HEK293 (cell line): Measurements from ENCODE around the gene SCAMP2.
A peak's percentile ranks its signal among the peaks of the same experiment; 100 is the strongest.

Experiments
- CTCF ChIA-PET: fragments of 350-600 bp; formaldehyde crosslinking; extraction: SDS; loops from one replicate; lab custom pipeline; 2021; ENCODE audit warnings: antibody characterized with exemption; lab: Yijun Ruan, JAX
- POLR2A ChIA-PET: fragments of 300-600 bp; formaldehyde crosslinking; extraction: SDS; loops from one replicate; lab custom pipeline; 2020; ENCODE audit warnings: antibody characterized with exemption, inconsistent platforms; lab: Yijun Ruan, JAX
- H3K27ac ChIP-seq: fragments of 200-500 bp; sonication (Bioruptor generic); 2 replicates; pipeline ENCODE4 v1.5.1; 2014; ENCODE audit warnings: low read depth, low read length, control low read depth, inconsistent platforms; ENCODE audit errors: extremely low read depth
- H3K36me3 ChIP-seq, 2 experiments: fragments of 200-500 bp in 1 of 2; sonication (Bioruptor generic) in 1 of 2; 1 replicate in 1 of 2; 2 replicates in 1 of 2; pipeline ENCODE4 v1.5.1; 2014 to 2017; ENCODE audit warnings: inconsistent platforms in 2 of 2, low read length in 2 of 2; ENCODE audit not compliant: control insufficient read depth in 2 of 2, insufficient read depth in 1 of 2
- H3K4me1 ChIP-seq: fragments of 200-500 bp; sonication (Bioruptor generic); 2 replicates; pipeline ENCODE4 v1.5.1; 2014; ENCODE audit warnings: mild to moderate bottlenecking, low read length, inconsistent platforms; ENCODE audit not compliant: control insufficient read depth, insufficient read depth
- H3K4me3 ChIP-seq: 2 replicates; pipeline ENCODE4 v1.5.1; 2011; ENCODE audit warnings: low read depth, mild to moderate bottlenecking, control low read depth, low read length, moderate library complexity
- H3K9me3 ChIP-seq: fragments of 200-500 bp; sonication (Bioruptor generic); 2 replicates; pipeline ENCODE4 v1.5.1; 2014; ENCODE audit warnings: low read depth, low read length, inconsistent platforms; ENCODE audit not compliant: control insufficient read depth, insufficient read depth
- GLIS1 ChIP-seq: fragments of 450-650 bp; formaldehyde crosslinking; IDR thresholded peaks from 2 replicates; pipeline ENCODE4 v1.5.1; 2016; ENCODE audit warnings: missing biosample characterization, missing genetic modification characterization
- HOXA7 ChIP-seq: sonication (generic); formaldehyde crosslinking; IDR thresholded peaks from 2 replicates; pipeline ENCODE4 v1.8.1; 2022; ENCODE audit warnings: missing genetic modification reagents, borderline replicate concordance
- KLF1 ChIP-seq: fragments of 450-650 bp; formaldehyde crosslinking; IDR thresholded peaks from 2 replicates; pipeline ENCODE4 v1.5.1; 2016; ENCODE audit warnings: missing biosample characterization, missing genetic modification characterization
- KLF8 ChIP-seq: fragments of 450-650 bp; formaldehyde crosslinking; IDR thresholded peaks from 2 replicates; pipeline ENCODE4 v1.5.1; 2016; ENCODE audit warnings: missing biosample characterization, missing genetic modification characterization
- MEIS1 ChIP-seq: sonication (generic); formaldehyde crosslinking; IDR thresholded peaks from 2 replicates; pipeline ENCODE4 v1.8.1; 2022; ENCODE audit warnings: missing genetic modification reagents, mild to moderate bottlenecking, borderline replicate concordance
- SCRT1 ChIP-seq: fragments of 450-650 bp; formaldehyde crosslinking; IDR thresholded peaks from 2 replicates; pipeline ENCODE4 v1.5.1; 2016; ENCODE audit warnings: missing biosample characterization, missing genetic modification characterization, borderline replicate concordance
- YY1 ChIP-seq: fragments of 450-650 bp; formaldehyde crosslinking; IDR thresholded peaks from 2 replicates; pipeline ENCODE4 v1.5.1; 2018; ENCODE audit warnings: missing biosample characterization, missing genetic modification characterization
- ZBTB8A ChIP-seq: fragments of 450-650 bp; formaldehyde crosslinking; IDR thresholded peaks from 2 replicates; pipeline ENCODE4 v1.5.1; 2016; ENCODE audit warnings: missing biosample characterization, missing genetic modification characterization
- ZEB2 ChIP-seq: fragments of 450-650 bp; formaldehyde crosslinking; IDR thresholded peaks from 2 replicates; pipeline ENCODE4 v1.5.1; 2016; ENCODE audit warnings: missing biosample characterization, missing genetic modification characterization
- ZFP37 ChIP-seq: fragments of 450-650 bp; formaldehyde crosslinking; IDR thresholded peaks from 2 replicates; pipeline ENCODE4 v1.5.1; 2016; ENCODE audit warnings: missing biosample characterization, missing genetic modification characterization
- ZFP41 ChIP-seq: fragments of 450-650 bp; formaldehyde crosslinking; IDR thresholded peaks from 2 replicates; pipeline ENCODE4 v1.5.1; 2016; ENCODE audit warnings: missing biosample characterization, missing genetic modification characterization, borderline replicate concordance
- ZNF133 ChIP-seq: fragments of 450-650 bp; formaldehyde crosslinking; IDR thresholded peaks from 2 replicates; pipeline ENCODE4 v1.5.1; 2016; ENCODE audit warnings: missing biosample characterization, missing genetic modification characterization
- ZNF335 ChIP-seq: fragments of 450-650 bp; formaldehyde crosslinking; conservative IDR thresholded peaks from 2 replicates; pipeline ENCODE4 v1.5.1; 2016; ENCODE audit warnings: missing biosample characterization, missing genetic modification characterization
- ZNF394 ChIP-seq: fragments of 450-650 bp; formaldehyde crosslinking; IDR thresholded peaks from 2 replicates; pipeline ENCODE4 v1.5.1; 2016; ENCODE audit warnings: missing biosample characterization, missing genetic modification characterization, mild to moderate bottlenecking, moderate library complexity, borderline replicate concordance
- ZNF426 ChIP-seq: fragments of 450-650 bp; formaldehyde crosslinking; IDR thresholded peaks from 2 replicates; pipeline ENCODE4 v1.5.1; 2017; ENCODE audit warnings: missing biosample characterization, missing genetic modification characterization, mild to moderate bottlenecking, inconsistent platforms, moderate library complexity
- ZNF548 ChIP-seq: fragments of 450-650 bp; formaldehyde crosslinking; IDR thresholded peaks from 2 replicates; pipeline ENCODE4 v1.5.1; 2016; ENCODE audit warnings: missing biosample characterization, missing genetic modification characterization
- ZNF549 ChIP-seq: fragments of 450-650 bp; IDR thresholded peaks from 2 replicates; pipeline ENCODE4 v1.5.1; 2018; ENCODE audit warnings: missing biosample characterization, missing genetic modification characterization, mild to moderate bottlenecking, inconsistent platforms, moderate library complexity
- ZNF555 ChIP-seq: fragments of 450-650 bp; formaldehyde crosslinking; conservative IDR thresholded peaks from 2 replicates; pipeline ENCODE4 v1.5.1; 2017; ENCODE audit warnings: missing biosample characterization, mild to moderate bottlenecking, missing genetic modification characterization, inconsistent platforms
- ZNF571 ChIP-seq: fragments of 450-650 bp; formaldehyde crosslinking; IDR thresholded peaks from 2 replicates; pipeline ENCODE4 v1.5.0; 2017; ENCODE audit warnings: missing biosample characterization, missing genetic modification characterization
- ZNF600 ChIP-seq: fragments of 450-650 bp; formaldehyde crosslinking; IDR thresholded peaks from 2 replicates; pipeline ENCODE4 v1.5.1; 2016; ENCODE audit warnings: missing biosample characterization, missing genetic modification characterization
- ZNF792 ChIP-seq: fragments of 450-650 bp; formaldehyde crosslinking; IDR thresholded peaks from 2 replicates; pipeline ENCODE4 v1.5.1; 2016; ENCODE audit warnings: missing biosample characterization, missing genetic modification characterization
- ZSCAN30 ChIP-seq: fragments of 450-650 bp; IDR thresholded peaks from 2 replicates; pipeline ENCODE4 v1.5.1; 2018; ENCODE audit warnings: missing biosample characterization, mild to moderate bottlenecking, missing genetic modification characterization, moderate library complexity
- ZXDB ChIP-seq: fragments of 450-650 bp; formaldehyde crosslinking; IDR thresholded peaks from 2 replicates; pipeline ENCODE4 v1.5.1; 2016; ENCODE audit warnings: missing biosample characterization, missing genetic modification characterization
- TF ChIP-seq, protein P1 (sequence below): fragments of 450-650 bp; formaldehyde crosslinking; IDR thresholded peaks from 2 replicates; pipeline ENCODE4 v1.5.1; 2016; ENCODE audit warnings: missing biosample characterization, missing genetic modification characterization, borderline replicate concordance
- TF ChIP-seq, protein P2 (sequence below): fragments of 450-650 bp; formaldehyde crosslinking; IDR thresholded peaks from 2 replicates; pipeline ENCODE4 v1.5.1; 2016; ENCODE audit warnings: missing biosample characterization, missing genetic modification characterization
- TF ChIP-seq, protein P3 (sequence below): fragments of 450-650 bp; formaldehyde crosslinking; IDR thresholded peaks from 2 replicates; pipeline ENCODE4 v1.5.1; 2016; ENCODE audit warnings: missing biosample characterization, missing genetic modification characterization
- TF ChIP-seq, protein P4 (sequence below): sonication (generic); formaldehyde crosslinking; IDR thresholded peaks from 2 replicates; pipeline ENCODE4 v1.8.1; 2022; ENCODE audit warnings: mild to moderate bottlenecking, moderate library complexity, missing genetic modification reagents
- TF ChIP-seq, protein P5 (sequence below): fragments of 450-650 bp; formaldehyde crosslinking; IDR thresholded peaks from 2 replicates; pipeline ENCODE4 v1.5.1; 2016; ENCODE audit warnings: missing biosample characterization, missing genetic modification characterization

The SCAMP2 gene

DNA sequence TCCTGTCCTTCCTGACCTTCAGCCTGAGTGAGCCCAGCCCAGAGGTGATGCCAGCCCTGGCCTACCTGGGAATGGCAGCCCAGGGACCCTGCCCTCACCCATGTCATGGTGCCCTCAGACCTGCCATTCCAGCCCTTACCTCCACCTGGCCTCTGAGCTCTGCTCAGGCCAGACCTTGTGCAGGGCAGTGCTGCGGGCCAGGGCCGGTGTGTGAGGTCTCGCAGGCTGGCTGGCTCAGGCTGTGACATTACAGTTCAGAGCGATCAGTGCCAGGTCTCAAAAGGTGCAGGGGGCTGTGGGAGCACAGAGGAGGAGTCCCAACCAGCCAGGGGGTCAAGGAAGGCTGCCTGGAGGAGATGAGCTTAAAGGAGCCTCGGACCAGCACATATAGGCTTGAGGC is 53.1 kb downstream of the SCAMP2 start:
- ChIA-PET CTCF (interaction anchor here (1.3 to 4.1 kb wide), 5 partner anchors 12 to 82 kb away, joined by 4 to 21 read pairs (median 8); no protein-coding TSS in a partner anchor), POLR2A (no interaction called here)
- no peaks in the 10 kb centered on the region for H3K4me1 ChIP-seq

DNA sequence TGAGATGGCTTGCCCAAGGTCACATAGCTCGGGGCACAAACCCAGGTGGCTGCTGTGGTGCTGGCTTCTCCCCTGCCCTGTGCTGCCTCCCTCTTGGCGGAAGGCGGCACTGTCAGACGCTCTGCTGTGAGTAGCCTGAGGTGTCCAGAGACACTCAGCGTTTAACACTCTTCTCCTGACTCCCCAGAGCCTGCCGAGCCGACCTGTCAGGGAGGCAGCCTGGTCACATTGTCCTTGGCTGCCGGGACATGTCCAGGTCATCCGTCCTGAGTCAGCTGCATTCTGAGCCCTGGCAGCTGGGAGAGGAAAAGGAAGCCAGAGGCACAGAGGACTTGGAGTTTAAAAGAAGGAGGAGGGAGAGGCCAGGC is 55.8 kb downstream of the SCAMP2 start:
- Histone ChIP-seq H3K4me3 (no peak overlapping the region), H3K4me1 (no peaks in the 10 kb centered on the region), H3K9me3 (no peaks in the 10 kb centered on the region), H3K36me3 (no peaks in the 10 kb centered on the region), H3K27ac (no peak overlapping the region)
- POLR2A ChIA-PET = interaction anchor here (0.7 kb wide), 2 partner anchors 13 to 212 kb away, joined by 3 to 5 read pairs; no protein-coding TSS in a partner anchor
- CTCF ChIA-PET = interaction anchor here (0.6 to 4.1 kb wide), 7 partner anchors 9 to 133 kb away, joined by 3 to 21 read pairs (median 4); partner anchors contain the start of gene CPLX3
- TF ChIP-seq ZNF549 (tag by site-specific recombination) (no peak), ZEB2 (tag by site-specific recombination) (no peak), SCRT1 (tag by site-specific recombination) (no peak), YY1 (tag by site-specific recombination) (no peak), ZFP37 (tag by site-specific recombination) (no peak), KLF8 (tag by site-specific recombination) (no peak), ZNF548 (no peak), ZNF600 (tag by site-specific recombination) (0 out of 2 replicates have a peak, but pooled peaks have one; percentile 47), ZNF394 (tag by site-specific recombination) (0 out of 2 replicates have a peak, but pooled peaks have one; percentile 69), ZSCAN30 (tag by site-specific recombination) (0 out of 2 replicates have a peak, but pooled peaks have one; percentile 23), GLIS1 (no peak), HOXA7 (CRISPR knock-in tag) (no peak), ZNF335 (tag by site-specific recombination) (peak; percentile 6), KLF1 (no peak), ZXDB (tag by site-specific recombination) (no peak), ZNF792 (tag by site-specific recombination) (no peak), ZNF426 (tag by site-specific recombination) (no peak), ZBTB8A (tag by site-specific recombination) (no peak), ZFP41 (tag by site-specific recombination) (no peak)
- TF ChIP-seq, protein P1, sequence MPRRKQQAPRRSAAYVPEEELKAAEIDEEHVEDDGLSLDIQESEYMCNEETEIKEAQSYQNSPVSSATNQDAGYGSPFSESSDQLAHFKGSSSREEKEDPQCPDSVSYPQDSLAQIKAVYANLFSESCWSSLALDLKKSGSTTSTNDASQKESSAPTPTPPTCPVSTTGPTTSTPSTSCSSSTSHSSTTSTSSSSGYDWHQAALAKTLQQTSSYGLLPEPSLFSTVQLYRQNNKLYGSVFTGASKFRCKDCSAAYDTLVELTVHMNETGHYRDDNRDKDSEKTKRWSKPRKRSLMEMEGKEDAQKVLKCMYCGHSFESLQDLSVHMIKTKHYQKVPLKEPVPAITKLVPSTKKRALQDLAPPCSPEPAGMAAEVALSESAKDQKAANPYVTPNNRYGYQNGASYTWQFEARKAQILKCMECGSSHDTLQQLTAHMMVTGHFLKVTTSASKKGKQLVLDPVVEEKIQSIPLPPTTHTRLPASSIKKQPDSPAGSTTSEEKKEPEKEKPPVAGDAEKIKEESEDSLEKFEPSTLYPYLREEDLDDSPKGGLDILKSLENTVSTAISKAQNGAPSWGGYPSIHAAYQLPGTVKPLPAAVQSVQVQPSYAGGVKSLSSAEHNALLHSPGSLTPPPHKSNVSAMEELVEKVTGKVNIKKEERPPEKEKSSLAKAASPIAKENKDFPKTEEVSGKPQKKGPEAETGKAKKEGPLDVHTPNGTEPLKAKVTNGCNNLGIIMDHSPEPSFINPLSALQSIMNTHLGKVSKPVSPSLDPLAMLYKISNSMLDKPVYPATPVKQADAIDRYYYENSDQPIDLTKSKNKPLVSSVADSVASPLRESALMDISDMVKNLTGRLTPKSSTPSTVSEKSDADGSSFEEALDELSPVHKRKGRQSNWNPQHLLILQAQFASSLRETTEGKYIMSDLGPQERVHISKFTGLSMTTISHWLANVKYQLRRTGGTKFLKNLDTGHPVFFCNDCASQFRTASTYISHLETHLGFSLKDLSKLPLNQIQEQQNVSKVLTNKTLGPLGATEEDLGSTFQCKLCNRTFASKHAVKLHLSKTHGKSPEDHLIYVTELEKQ (tag by site-specific recombination) = no peak
- TF ChIP-seq, protein P2, sequence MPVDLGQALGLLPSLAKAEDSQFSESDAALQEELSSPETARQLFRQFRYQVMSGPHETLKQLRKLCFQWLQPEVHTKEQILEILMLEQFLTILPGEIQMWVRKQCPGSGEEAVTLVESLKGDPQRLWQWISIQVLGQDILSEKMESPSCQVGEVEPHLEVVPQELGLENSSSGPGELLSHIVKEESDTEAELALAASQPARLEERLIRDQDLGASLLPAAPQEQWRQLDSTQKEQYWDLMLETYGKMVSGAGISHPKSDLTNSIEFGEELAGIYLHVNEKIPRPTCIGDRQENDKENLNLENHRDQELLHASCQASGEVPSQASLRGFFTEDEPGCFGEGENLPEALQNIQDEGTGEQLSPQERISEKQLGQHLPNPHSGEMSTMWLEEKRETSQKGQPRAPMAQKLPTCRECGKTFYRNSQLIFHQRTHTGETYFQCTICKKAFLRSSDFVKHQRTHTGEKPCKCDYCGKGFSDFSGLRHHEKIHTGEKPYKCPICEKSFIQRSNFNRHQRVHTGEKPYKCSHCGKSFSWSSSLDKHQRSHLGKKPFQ (tag by site-specific recombination) = no peak
- TF ChIP-seq, protein P3, sequence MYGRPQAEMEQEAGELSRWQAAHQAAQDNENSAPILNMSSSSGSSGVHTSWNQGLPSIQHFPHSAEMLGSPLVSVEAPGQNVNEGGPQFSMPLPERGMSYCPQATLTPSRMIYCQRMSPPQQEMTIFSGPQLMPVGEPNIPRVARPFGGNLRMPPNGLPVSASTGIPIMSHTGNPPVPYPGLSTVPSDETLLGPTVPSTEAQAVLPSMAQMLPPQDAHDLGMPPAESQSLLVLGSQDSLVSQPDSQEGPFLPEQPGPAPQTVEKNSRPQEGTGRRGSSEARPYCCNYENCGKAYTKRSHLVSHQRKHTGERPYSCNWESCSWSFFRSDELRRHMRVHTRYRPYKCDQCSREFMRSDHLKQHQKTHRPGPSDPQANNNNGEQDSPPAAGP (tag by site-specific recombination) = no peak

More for the DNA sequence above, 53.1 kb downstream of the SCAMP2 start:
- Histone ChIP-seq H3K27ac (no peak overlapping the region), H3K4me3 (no peak overlapping the region), H3K36me3 (no peaks in the 10 kb centered on the region), H3K9me3 (no peaks in the 10 kb centered on the region)
- TF ChIP-seq, protein P4, sequence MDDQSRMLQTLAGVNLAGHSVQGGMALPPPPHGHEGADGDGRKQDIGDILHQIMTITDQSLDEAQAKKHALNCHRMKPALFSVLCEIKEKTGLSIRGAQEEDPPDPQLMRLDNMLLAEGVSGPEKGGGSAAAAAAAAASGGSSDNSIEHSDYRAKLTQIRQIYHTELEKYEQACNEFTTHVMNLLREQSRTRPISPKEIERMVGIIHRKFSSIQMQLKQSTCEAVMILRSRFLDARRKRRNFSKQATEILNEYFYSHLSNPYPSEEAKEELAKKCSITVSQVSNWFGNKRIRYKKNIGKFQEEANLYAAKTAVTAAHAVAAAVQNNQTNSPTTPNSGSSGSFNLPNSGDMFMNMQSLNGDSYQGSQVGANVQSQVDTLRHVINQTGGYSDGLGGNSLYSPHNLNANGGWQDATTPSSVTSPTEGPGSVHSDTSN (CRISPR knock-in tag) = no peak
- TF ChIP-seq ZNF571 (tag by site-specific recombination) (no peak), MEIS1 (no peak), ZNF335 (tag by site-specific recombination) (no peak), ZNF555 (tag by site-specific recombination) (no peak), ZNF133 (tag by site-specific recombination) (no peak), KLF1 (no peak), ZEB2 (tag by site-specific recombination) (no peak)
- TF ChIP-seq, protein P5, sequence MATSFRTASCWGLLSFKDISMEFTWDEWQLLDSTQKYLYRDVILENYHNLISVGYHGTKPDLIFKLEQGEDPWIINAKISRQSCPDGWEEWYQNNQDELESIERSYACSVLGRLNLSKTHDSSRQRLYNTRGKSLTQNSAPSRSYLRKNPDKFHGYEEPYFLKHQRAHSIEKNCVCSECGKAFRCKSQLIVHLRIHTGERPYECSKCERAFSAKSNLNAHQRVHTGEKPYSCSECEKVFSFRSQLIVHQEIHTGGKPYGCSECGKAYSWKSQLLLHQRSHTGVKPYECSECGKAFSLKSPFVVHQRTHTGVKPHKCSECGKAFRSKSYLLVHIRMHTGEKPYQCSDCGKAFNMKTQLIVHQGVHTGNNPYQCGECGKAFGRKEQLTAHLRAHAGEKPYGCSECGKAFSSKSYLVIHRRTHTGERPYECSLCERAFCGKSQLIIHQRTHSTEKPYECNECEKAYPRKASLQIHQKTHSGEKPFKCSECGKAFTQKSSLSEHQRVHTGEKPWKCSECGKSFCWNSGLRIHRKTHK = no peak
- TF ChIP-seq, all 188 proteins: peak for 0
